ENCODE data around the gene RFC1. TPM values are rescaled to one million over a fixed set of nuclear protein-coding genes. Genes with fewer than 3 reads are reported as not detected.

The RFC1 gene
- total RNA-seq, 1 experiment from 2014 or later = 41.1 TPM

GRCh38 chr4:39330353-39330752 is 35.8 kb downstream of the RFC1 start:
- no peak overlapping the region for H3K9ac ChIP-seq (ENCODE audit: low read length)
- DNase-seq = no peak
- H4K20me1 ChIP-seq (ENCODE audit: insufficient read depth, low read depth, low read length) = no peaks in the 10 kb centered on the region
- H3K4me1 ChIP-seq (ENCODE audit: low read length) = no peaks in the 10 kb centered on the region
- H3K9me2 ChIP-seq (replicated peaks; ENCODE audit: insufficient read depth, low read length) = no peaks in the 10 kb centered on the region
- H3K27me3 ChIP-seq (ENCODE audit: low read length) = no peaks in the 10 kb centered on the region
- peaks cover 88% of the 10 kb centered on the region for H3K79me2 ChIP-seq (ENCODE audit: low read length)
- H3K4me3 ChIP-seq (ENCODE audit: low read length) = no peak overlapping the region
- H2AFZ ChIP-seq (ENCODE audit: low read length) = no peak overlapping the region
- H3K9me3 ChIP-seq (ENCODE audit: low read length) = no peaks in the 10 kb centered on the region
- H3K36me3 ChIP-seq (ENCODE audit: insufficient read depth, low read length) = peaks cover 40% of the 10 kb centered on the region; the same call in 1 of the 2 replicates
- no peak overlapping the region for H3K27ac ChIP-seq (ENCODE audit: low read length)
- no peak overlapping the region for H3K4me2 ChIP-seq (ENCODE audit: low read depth, low read length, poor library complexity, severe bottlenecking)

GRCh38 chr4:39326468-39326977 is 39.6 kb downstream of the RFC1 start:
- H3K27me3 ChIP-seq (ENCODE audit: low read length) = no peaks in the 10 kb centered on the region
- H3K4me3 ChIP-seq (ENCODE audit: low read length) = no peak overlapping the region
- H3K9ac ChIP-seq (ENCODE audit: low read length) = no peak overlapping the region
- H4K20me1 ChIP-seq (ENCODE audit: insufficient read depth, low read depth, low read length) = no peaks in the 10 kb centered on the region
- peaks cover 66% of the 10 kb centered on the region for H3K79me2 ChIP-seq (ENCODE audit: low read length)
- no peaks in the 10 kb centered on the region for H3K9me2 ChIP-seq (replicated peaks; ENCODE audit: insufficient read depth, low read length)
- H3K4me2 ChIP-seq (ENCODE audit: low read depth, low read length, poor library complexity, severe bottlenecking) = no peak overlapping the region
- H2AFZ ChIP-seq (ENCODE audit: low read length) = no peak overlapping the region
- H3K36me3 ChIP-seq (ENCODE audit: insufficient read depth, low read length) = peaks cover 53% of the 10 kb centered on the region
- no peak for DNase-seq
- H3K4me1 ChIP-seq (ENCODE audit: low read length) = peaks cover 8% of the 10 kb centered on the region
- H3K27ac ChIP-seq (ENCODE audit: low read length) = no peak overlapping the region
- no peaks in the 10 kb centered on the region for H3K9me3 ChIP-seq (ENCODE audit: low read length)

- peaks cover 66% of the 10 kb centered on the region for H3K36me3 ChIP-seq (ENCODE audit: insufficient read depth, low read length)
- no peak overlapping the region for H2AFZ ChIP-seq (ENCODE audit: low read length)
- H3K4me1 ChIP-seq (ENCODE audit: low read length) = peaks cover 14% of the 10 kb centered on the region
- no peaks in the 10 kb centered on the region for H3K9me3 ChIP-seq (ENCODE audit: low read length)
- no peak overlapping the region for H3K4me3 ChIP-seq (ENCODE audit: low read length)
- no peaks in the 10 kb centered on the region for H4K20me1 ChIP-seq (ENCODE audit: insufficient read depth, low read depth, low read length)
- no peaks in the 10 kb centered on the region for H3K27me3 ChIP-seq (ENCODE audit: low read length)
- no peak overlapping the region for H3K4me2 ChIP-seq (ENCODE audit: low read depth, low read length, poor library complexity, severe bottlenecking)
- no peak overlapping the region for H3K27ac ChIP-seq (ENCODE audit: low read length)
- no peaks in the 10 kb centered on the region for H3K9me2 ChIP-seq (replicated peaks; ENCODE audit: insufficient read depth, low read length)
- H3K9ac ChIP-seq (ENCODE audit: low read length) = no peak overlapping the region
- no peak for DNase-seq
- H3K79me2 ChIP-seq (ENCODE audit: low read length) = peaks cover 63% of the 10 kb centered on the region
These were observed 41.1 kb downstream of the RFC1 start for GRCh38 chr4:39324897-39325613.

- Histone ChIP-seq H4K20me1 (ENCODE audit: insufficient read depth, low read depth, low read length) (no peaks in the 10 kb centered on the region), H3K4me3 (ENCODE audit: low read length) (no peak overlapping the region), H3K4me2 (ENCODE audit: low read depth, low read length, poor library complexity, severe bottlenecking) (no peak overlapping the region), H3K27me3 (ENCODE audit: low read length) (no peaks in the 10 kb centered on the region), H3K9me2 (replicated peaks; ENCODE audit: insufficient read depth, low read length) (no peaks in the 10 kb centered on the region), H3K9me3 (ENCODE audit: low read length) (no peaks in the 10 kb centered on the region), H3K79me2 (ENCODE audit: low read length) (peaks cover 57% of the 10 kb centered on the region), H3K9ac (ENCODE audit: low read length) (no peak overlapping the region), H3K27ac (ENCODE audit: low read length) (no peak overlapping the region), H3K36me3 (ENCODE audit: insufficient read depth, low read length) (peaks cover 70% of the 10 kb centered on the region), H2AFZ (ENCODE audit: low read length) (no peak overlapping the region), H3K4me1 (ENCODE audit: low read length) (peaks cover 14% of the 10 kb centered on the region)
- DNase-seq = no peak
These were observed 41.7 kb downstream of the RFC1 start for GRCh38 chr4:39324446-39324845.

- Histone ChIP-seq H3K79me2 (ENCODE audit: low read length) (peaks cover 55% of the 10 kb centered on the region), H3K9ac (ENCODE audit: low read length) (no peak overlapping the region), H3K9me3 (ENCODE audit: low read length) (no peaks in the 10 kb centered on the region), H3K4me3 (ENCODE audit: low read length) (no peak overlapping the region), H2AFZ (ENCODE audit: low read length) (no peak overlapping the region), H3K36me3 (ENCODE audit: insufficient read depth, low read length) (peaks cover 75% of the 10 kb centered on the region), H3K4me1 (ENCODE audit: low read length) (peaks cover 14% of the 10 kb centered on the region), H3K27ac (ENCODE audit: low read length) (no peak overlapping the region), H3K9me2 (replicated peaks; ENCODE audit: insufficient read depth, low read length) (no peaks in the 10 kb centered on the region), H4K20me1 (ENCODE audit: insufficient read depth, low read depth, low read length) (no peaks in the 10 kb centered on the region), H3K4me2 (ENCODE audit: low read depth, low read length, poor library complexity, severe bottlenecking) (no peak overlapping the region), H3K27me3 (ENCODE audit: low read length) (no peaks in the 10 kb centered on the region)
- DNase-seq = no peak
These were observed 42.3 kb downstream of the RFC1 start for GRCh38 chr4:39323821-39324220.

- Histone ChIP-seq H4K20me1 (ENCODE audit: insufficient read depth, low read depth, low read length) (no peaks in the 10 kb centered on the region), H3K4me2 (ENCODE audit: low read depth, low read length, poor library complexity, severe bottlenecking) (no peak overlapping the region), H3K4me3 (ENCODE audit: low read length) (no peak overlapping the region), H3K36me3 (ENCODE audit: insufficient read depth, low read length) (peaks cover 62% of the 10 kb centered on the region), H3K9me2 (replicated peaks; ENCODE audit: insufficient read depth, low read length) (no peaks in the 10 kb centered on the region), H3K79me2 (ENCODE audit: low read length) (peaks cover 39% of the 10 kb centered on the region), H2AFZ (ENCODE audit: low read length) (no peak overlapping the region), H3K27me3 (ENCODE audit: low read length) (no peaks in the 10 kb centered on the region), H3K27ac (ENCODE audit: low read length) (no peak overlapping the region), H3K9me3 (ENCODE audit: low read length) (no peaks in the 10 kb centered on the region), H3K4me1 (ENCODE audit: low read length) (peaks cover 14% of the 10 kb centered on the region), H3K9ac (ENCODE audit: low read length) (no peak overlapping the region)
- DNase-seq = no peak
These were observed 45.6 kb downstream of the RFC1 start for GRCh38 chr4:39320381-39321115.

- peaks cover 39% of the 10 kb centered on the region for H3K79me2 ChIP-seq (ENCODE audit: low read length)
- H3K4me1 ChIP-seq (ENCODE audit: low read length) = peaks cover 14% of the 10 kb centered on the region
- H3K4me3 ChIP-seq (ENCODE audit: low read length) = no peak overlapping the region
- H3K36me3 ChIP-seq (ENCODE audit: insufficient read depth, low read length) = peaks cover 61% of the 10 kb centered on the region
- no peak overlapping the region for H3K9ac ChIP-seq (ENCODE audit: low read length)
- DNase-seq = no peak
- no peak overlapping the region for H3K27ac ChIP-seq (ENCODE audit: low read length)
- no peak overlapping the region for H2AFZ ChIP-seq (ENCODE audit: low read length)
- H3K4me2 ChIP-seq (ENCODE audit: low read depth, low read length, poor library complexity, severe bottlenecking) = no peak overlapping the region
- H3K9me3 ChIP-seq (ENCODE audit: low read length) = no peaks in the 10 kb centered on the region
- no peaks in the 10 kb centered on the region for H4K20me1 ChIP-seq (ENCODE audit: insufficient read depth, low read depth, low read length)
- H3K9me2 ChIP-seq (replicated peaks; ENCODE audit: insufficient read depth, low read length) = no peaks in the 10 kb centered on the region
- no peaks in the 10 kb centered on the region for H3K27me3 ChIP-seq (ENCODE audit: low read length)
These were observed 46.5 kb downstream of the RFC1 start for GRCh38 chr4:39319676-39320075.

- Histone ChIP-seq H3K4me1 (ENCODE audit: low read length) (no peaks in the 10 kb centered on the region), H4K20me1 (ENCODE audit: insufficient read depth, low read depth, low read length) (no peaks in the 10 kb centered on the region), H3K4me3 (ENCODE audit: low read length) (no peak overlapping the region), H3K27ac (ENCODE audit: low read length) (no peak overlapping the region), H3K9me2 (replicated peaks; ENCODE audit: insufficient read depth, low read length) (no peaks in the 10 kb centered on the region), H3K27me3 (ENCODE audit: low read length) (no peaks in the 10 kb centered on the region), H3K36me3 (ENCODE audit: insufficient read depth, low read length) (peaks cover 50% of the 10 kb centered on the region), H2AFZ (ENCODE audit: low read length) (no peak overlapping the region), H3K79me2 (ENCODE audit: low read length) (peaks cover 29% of the 10 kb centered on the region), H3K9ac (ENCODE audit: low read length) (no peak overlapping the region), H3K4me2 (ENCODE audit: low read depth, low read length, poor library complexity, severe bottlenecking) (no peak overlapping the region), H3K9me3 (ENCODE audit: low read length) (no peaks in the 10 kb centered on the region)
- no peak for DNase-seq
These were observed 53.3 kb downstream of the RFC1 start for GRCh38 chr4:39312816-39313215.

Measured in Karpas-422 (cell line).